Measurements from ENCODE around the gene TADA2A. TPM values are rescaled to one million over a fixed set of nuclear protein-coding genes. Genes with fewer than 3 reads are reported as not detected.

Gene TADA2A
- total RNA-seq, 2 experiments from 2014 or later, result 29.9 to 32.9 TPM

- DNase-seq, result no peak
- Mint-ChIP-seq H3K27ac (no peak overlapping the region), H3K9me3 (ENCODE audit: low read depth) (no peaks in the 10 kb centered on the region), H3K4me1 (peaks cover 30% of the 10 kb centered on the region), H3K4me3 (no peak overlapping the region), H3K36me3 (ENCODE audit: low read depth) (peaks cover 2% of the 10 kb centered on the region), H3K27me3 (no peaks in the 10 kb centered on the region)
- intact Hi-C loops (cut with DNase I, micrococcal nuclease), result loop anchor here in 1 of 2 experiments (5.0 kb wide), 3 partner anchors 764 to 1916 kb away; partner anchors contain the start of genes FBXL20 and SOCS7
- ChIA-PET CTCF (no interaction called here), POLR2A (no interaction called here)
- no peak for ATAC-seq
Measured at GRCh38 chr17:37485938-37486570, 79.4 kb downstream of the TADA2A start.

GRCh38 chr17:37488009-37488604 lies 81.4 kb downstream of the TADA2A start:
- H3K4me3 Mint-ChIP-seq, result peak overlapping the region; percentile 83
- intact Hi-C loops (cut with DNase I, micrococcal nuclease), result loop anchor here in 1 of 2 experiments (1.0 to 5.0 kb wide), 4 partner anchors 58 to 1914 kb away; partner anchors contain the start of genes FBXL20 and SOCS7
- H3K4me1 Mint-ChIP-seq, result peaks cover 44% of the 10 kb centered on the region
- DNase-seq (no peak), ATAC-seq (no peak)
- peaks cover 2% of the 10 kb centered on the region for H3K36me3 Mint-ChIP-seq (ENCODE audit: low read depth)
- no peaks in the 10 kb centered on the region for H3K27me3 Mint-ChIP-seq
- no peaks in the 10 kb centered on the region for H3K9me3 Mint-ChIP-seq (ENCODE audit: low read depth)
- peak overlapping the region; percentile 87 for H3K27ac Mint-ChIP-seq
- POLR2A ChIA-PET, result no interaction called here
- CTCF ChIA-PET, result interaction anchor here (0.6 to 1.2 kb wide), 3 partner anchors 10 to 114 kb away, joined by 3 to 5 read pairs (median 4); no protein-coding TSS in a partner anchor

- H3K9me3 Mint-ChIP-seq (ENCODE audit: low read depth), result no peaks in the 10 kb centered on the region
Measured at GRCh38 chr17:37488607-37489196, 82.0 kb downstream of the TADA2A start.

GRCh38 chr17:37489197-37490001 lies 82.7 kb downstream of the TADA2A start, which contains the start of gene DUSP14:
Gene DUSP14 (plus strand): TSS chr17:37489891. CDS start chr17:37512273, 22,382 bp downstream.
- CTCF ChIA-PET, result no interaction called here
- H3K27me3 Mint-ChIP-seq, result no peaks in the 10 kb centered on the region
- ATAC-seq, result peak; percentile 74
- peak within 1 kb of the TSS; percentile 88 for H3K4me3 Mint-ChIP-seq
- H3K27ac Mint-ChIP-seq, result peak within 1 kb of the TSS; percentile 93
- H3K36me3 Mint-ChIP-seq (ENCODE audit: low read depth), result no peaks in the 10 kb centered on the region
- peaks cover 44% of the 10 kb centered on the region for H3K4me1 Mint-ChIP-seq
- POLR2A ChIA-PET, result interaction anchor here (0.6 kb wide), 1 partner anchor 807 kb away, joined by 4 read pairs; no protein-coding TSS in a partner anchor
- DNase-seq, result peak; percentile 88
- no peaks in the 10 kb centered on the region for H3K9me3 Mint-ChIP-seq (ENCODE audit: low read depth)
- intact Hi-C loops (cut with DNase I, micrococcal nuclease), result loop anchor here (1.0 to 5.0 kb wide), 9 partner anchors 82 to 1913 kb away; partner anchors contain the start of genes SYNRG (in 2 of the 2), ACACA (in 1 of the 2), FBXL20 (in 1 of the 2) and GGNBP2 (in 1 of the 2)

More at GRCh38 chr17:37488607-37489196, 82.0 kb downstream of the TADA2A start:
- no peaks in the 10 kb centered on the region for H3K27me3 Mint-ChIP-seq
- H3K4me1 Mint-ChIP-seq, result peaks cover 44% of the 10 kb centered on the region
- ATAC-seq (peak; percentile 63), DNase-seq (peak; percentile 83)
- peak overlapping the region; percentile 87 for H3K27ac Mint-ChIP-seq
- intact Hi-C loops (cut with DNase I, micrococcal nuclease), result loop anchor here in 1 of 2 experiments (1.0 to 5.0 kb wide), 7 partner anchors 58 to 1914 kb away; partner anchors contain the start of genes FBXL20, SOCS7 and SYNRG
- ChIA-PET CTCF (interaction anchor here (0.6 to 1.2 kb wide), 3 partner anchors 10 to 115 kb away, joined by 3 to 5 read pairs (median 4); no protein-coding TSS in a partner anchor), POLR2A (no interaction called here)
- peak overlapping the region; percentile 83 for H3K4me3 Mint-ChIP-seq
- peaks cover 2% of the 10 kb centered on the region for H3K36me3 Mint-ChIP-seq (ENCODE audit: low read depth)

- ATAC-seq (peak; percentile 63), DNase-seq (peak; percentile 89)
- ChIA-PET CTCF (interaction anchor here (0.8 to 1.8 kb wide), 2 partner anchors 117 to 326 kb away, joined by 3 to 4 read pairs; no protein-coding TSS in a partner anchor), POLR2A (interaction anchor here (0.6 to 0.8 kb wide), 2 partner anchors 84 to 806 kb away, joined by 3 to 4 read pairs; no protein-coding TSS in a partner anchor)
- Mint-ChIP-seq H3K27me3 (no peaks in the 10 kb centered on the region), H3K9me3 (ENCODE audit: low read depth) (no peaks in the 10 kb centered on the region), H3K36me3 (ENCODE audit: low read depth) (no peaks in the 10 kb centered on the region), H3K27ac (peak overlapping the region; percentile 93), H3K4me1 (peaks cover 46% of the 10 kb centered on the region), H3K4me3 (peak overlapping the region; percentile 88)
- intact Hi-C loops (cut with DNase I, micrococcal nuclease), result loop anchor here (2.0 kb wide), 3 partner anchors 83 to 945 kb away; partner anchors contain the start of genes ACACA (in 1 of the 2), GGNBP2 (in 1 of the 2), SYNRG (in 1 of the 2) and TADA2A (in 1 of the 2)
Measured at GRCh38 chr17:37490022-37490587, 83.4 kb downstream of the TADA2A start.

GRCh38 chr17:37490638-37491614 lies 84.2 kb downstream of the TADA2A start:
- H3K27me3 Mint-ChIP-seq, result no peaks in the 10 kb centered on the region
- ChIA-PET CTCF (interaction anchor here (0.8 to 2.1 kb wide), 5 partner anchors 11 to 325 kb away, joined by 3 to 5 read pairs (median 3); no protein-coding TSS in a partner anchor), POLR2A (interaction anchor here (0.8 kb wide), 1 partner anchor 85 kb away, joined by 3 read pairs; no protein-coding TSS in a partner anchor)
- H3K9me3 Mint-ChIP-seq (ENCODE audit: low read depth), result no peaks in the 10 kb centered on the region
- H3K4me3 Mint-ChIP-seq, result peak overlapping the region; percentile 88
- H3K27ac Mint-ChIP-seq, result peak overlapping the region; percentile 93
- DNase-seq, result peak; percentile 42
- peaks cover 46% of the 10 kb centered on the region for H3K4me1 Mint-ChIP-seq
- no peaks in the 10 kb centered on the region for H3K36me3 Mint-ChIP-seq (ENCODE audit: low read depth)
- ATAC-seq, result no peak
- intact Hi-C loops (cut with DNase I, micrococcal nuclease), result loop anchor here (2.0 kb wide), 3 partner anchors 84 to 946 kb away; partner anchors contain the start of genes ACACA (in 1 of the 2), GGNBP2 (in 1 of the 2), SYNRG (in 1 of the 2) and TADA2A (in 1 of the 2)

GRCh38 chr17:37492167-37492566 lies 85.5 kb downstream of the TADA2A start:
- CTCF ChIA-PET, result interaction anchor here (0.6 to 2.1 kb wide), 5 partner anchors 13 to 324 kb away, joined by 3 to 5 read pairs (median 3); no protein-coding TSS in a partner anchor
- intact Hi-C loops (cut with DNase I, micrococcal nuclease), result no loop called here
- ATAC-seq (no peak), DNase-seq (no peak)
- POLR2A ChIA-PET, result no interaction called here
- Mint-ChIP-seq H3K4me1 (peaks cover 46% of the 10 kb centered on the region), H3K36me3 (ENCODE audit: low read depth) (no peaks in the 10 kb centered on the region), H3K27ac (no peak overlapping the region), H3K9me3 (ENCODE audit: low read depth) (no peaks in the 10 kb centered on the region), H3K4me3 (no peak overlapping the region), H3K27me3 (no peaks in the 10 kb centered on the region)

GRCh38 chr17:37493249-37494027 lies 86.8 kb downstream of the TADA2A start:
- no peaks in the 10 kb centered on the region for H3K36me3 Mint-ChIP-seq (ENCODE audit: low read depth)
- H3K4me3 Mint-ChIP-seq, result no peak overlapping the region
- DNase-seq (no peak), ATAC-seq (no peak)
- intact Hi-C loops (cut with DNase I, micrococcal nuclease), result no loop called here
- peaks cover 40% of the 10 kb centered on the region for H3K4me1 Mint-ChIP-seq
- ChIA-PET POLR2A (interaction anchor here (0.7 kb wide), 1 partner anchor 8 kb away, joined by 6 read pairs; no protein-coding TSS in a partner anchor), CTCF (interaction anchor here (1.4 kb wide), 1 partner anchor 43 kb away, joined by 3 read pairs; no protein-coding TSS in a partner anchor)
- no peak overlapping the region for H3K27ac Mint-ChIP-seq
- H3K27me3 Mint-ChIP-seq, result no peaks in the 10 kb centered on the region
- H3K9me3 Mint-ChIP-seq (ENCODE audit: low read depth), result no peaks in the 10 kb centered on the region
